Measurements from ENCODE around the gene PSAP.
"Not testable (repeated sequence)": the region's sequence is repeated elsewhere in the genome, so short reads cannot be mapped to it uniquely, and the experiment has no call there.

The PSAP gene

GRCh38 chr10:71880425-71881306 lies 29.6 kb upstream of the PSAP start:
- Histone ChIP-seq H3K79me2 (ENCODE audit: insufficient read depth, low read length) (no peaks in the 10 kb centered on the region), H3K27me3 (ENCODE audit: low read length) (no peaks in the 10 kb centered on the region), H3K9ac (ENCODE audit: low read length) (no peak overlapping the region), H3K36me3 (ENCODE audit: low read length) (no peaks in the 10 kb centered on the region), H3K9me3 (ENCODE audit: insufficient read depth, low read length) (no peaks in the 10 kb centered on the region), H3K4me2 (ENCODE audit: low read depth, low read length, poor library complexity, severe bottlenecking) (no peak overlapping the region), H2AFZ (ENCODE audit: low read depth, low read length, severe bottlenecking) (no peak overlapping the region), H3K4me3 (ENCODE audit: insufficient read depth, low read length, poor library complexity, severe bottlenecking) (no peak overlapping the region), H4K20me1 (ENCODE audit: low read depth, low read length) (no peaks in the 10 kb centered on the region), H3K9me2 (replicated peaks; ENCODE audit: insufficient read depth, low read length) (no peaks in the 10 kb centered on the region), H3K27ac (ENCODE audit: low read depth, low read length) (no peak overlapping the region), H3F3A (ENCODE audit: insufficient read depth) (no peaks in the 10 kb centered on the region)
- TF ChIP-seq, protein P1, sequence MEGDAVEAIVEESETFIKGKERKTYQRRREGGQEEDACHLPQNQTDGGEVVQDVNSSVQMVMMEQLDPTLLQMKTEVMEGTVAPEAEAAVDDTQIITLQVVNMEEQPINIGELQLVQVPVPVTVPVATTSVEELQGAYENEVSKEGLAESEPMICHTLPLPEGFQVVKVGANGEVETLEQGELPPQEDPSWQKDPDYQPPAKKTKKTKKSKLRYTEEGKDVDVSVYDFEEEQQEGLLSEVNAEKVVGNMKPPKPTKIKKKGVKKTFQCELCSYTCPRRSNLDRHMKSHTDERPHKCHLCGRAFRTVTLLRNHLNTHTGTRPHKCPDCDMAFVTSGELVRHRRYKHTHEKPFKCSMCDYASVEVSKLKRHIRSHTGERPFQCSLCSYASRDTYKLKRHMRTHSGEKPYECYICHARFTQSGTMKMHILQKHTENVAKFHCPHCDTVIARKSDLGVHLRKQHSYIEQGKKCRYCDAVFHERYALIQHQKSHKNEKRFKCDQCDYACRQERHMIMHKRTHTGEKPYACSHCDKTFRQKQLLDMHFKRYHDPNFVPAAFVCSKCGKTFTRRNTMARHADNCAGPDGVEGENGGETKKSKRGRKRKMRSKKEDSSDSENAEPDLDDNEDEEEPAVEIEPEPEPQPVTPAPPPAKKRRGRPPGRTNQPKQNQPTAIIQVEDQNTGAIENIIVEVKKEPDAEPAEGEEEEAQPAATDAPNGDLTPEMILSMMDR (IDR thresholded peaks at IDR 0.05; ENCODE audit: insufficient read depth, low read length, poor library complexity, severe bottlenecking), result no peak
- no peak for TF ChIP-seq EZH2phosphoT487 (conservative IDR thresholded peaks at IDR 0.05; ENCODE audit: low read length)

GRCh38 chr10:71878327-71879034 lies 27.4 kb upstream of the PSAP start:
- no peaks in the 10 kb centered on the region for H3K79me2 ChIP-seq (ENCODE audit: insufficient read depth, low read length)
- no peaks in the 10 kb centered on the region for H3K27me3 ChIP-seq (ENCODE audit: low read length)
- no peak overlapping the region for H3K4me2 ChIP-seq (ENCODE audit: low read depth, low read length, poor library complexity, severe bottlenecking)
- H3K27ac ChIP-seq (ENCODE audit: low read depth, low read length), result no peak overlapping the region
- H3K4me3 ChIP-seq (ENCODE audit: insufficient read depth, low read length, poor library complexity, severe bottlenecking), result no peak overlapping the region
- no peak overlapping the region for H3K9ac ChIP-seq (ENCODE audit: low read length)
- H3F3A ChIP-seq (ENCODE audit: insufficient read depth), result no peaks in the 10 kb centered on the region
- H4K20me1 ChIP-seq (ENCODE audit: low read depth, low read length), result no peaks in the 10 kb centered on the region
- H3K9me3 ChIP-seq (ENCODE audit: insufficient read depth, low read length), result no peaks in the 10 kb centered on the region
- H3K36me3 ChIP-seq (ENCODE audit: low read length), result no peaks in the 10 kb centered on the region
- TF ChIP-seq EZH2phosphoT487 (conservative IDR thresholded peaks at IDR 0.05; ENCODE audit: low read length), result no peak
- TF ChIP-seq, protein P1 (IDR thresholded peaks at IDR 0.05; ENCODE audit: insufficient read depth, low read length, poor library complexity, severe bottlenecking), result no peak
- no peaks in the 10 kb centered on the region for H3K9me2 ChIP-seq (replicated peaks; ENCODE audit: insufficient read depth, low read length)
- no peak overlapping the region for H2AFZ ChIP-seq (ENCODE audit: low read depth, low read length, severe bottlenecking)

DNA sequence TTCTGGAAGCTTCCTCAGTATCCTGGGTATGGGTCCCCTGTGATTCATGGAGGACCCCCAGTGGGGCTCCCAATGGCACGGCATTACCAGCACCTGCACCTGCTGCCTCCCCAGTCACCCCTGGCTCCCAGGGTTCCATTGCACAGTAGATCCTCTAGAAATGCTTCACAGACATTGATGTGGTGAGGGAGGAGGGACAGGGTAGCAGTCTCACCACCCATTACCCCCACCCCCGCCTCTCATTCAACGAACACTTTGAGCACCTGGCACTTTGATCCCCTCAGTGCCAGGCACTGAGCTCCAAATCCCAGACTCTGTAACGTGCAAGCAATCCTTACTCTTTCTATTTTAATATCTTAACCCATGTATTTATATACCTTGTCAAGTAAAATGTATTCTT lies 26.8 kb upstream of the PSAP start:
- Histone ChIP-seq H3K9ac (ENCODE audit: low read length) (no peak overlapping the region), H3K4me2 (ENCODE audit: low read depth, low read length, poor library complexity, severe bottlenecking) (no peak overlapping the region), H3K27me3 (ENCODE audit: low read length) (no peaks in the 10 kb centered on the region), H4K20me1 (ENCODE audit: low read depth, low read length) (no peaks in the 10 kb centered on the region), H3K27ac (ENCODE audit: low read depth, low read length) (no peak overlapping the region), H3K36me3 (ENCODE audit: low read length) (no peaks in the 10 kb centered on the region), H3F3A (ENCODE audit: insufficient read depth) (no peaks in the 10 kb centered on the region), H2AFZ (ENCODE audit: low read depth, low read length, severe bottlenecking) (no peak overlapping the region), H3K9me2 (replicated peaks; ENCODE audit: insufficient read depth, low read length) (no peaks in the 10 kb centered on the region), H3K79me2 (ENCODE audit: insufficient read depth, low read length) (no peaks in the 10 kb centered on the region), H3K4me3 (ENCODE audit: insufficient read depth, low read length, poor library complexity, severe bottlenecking) (no peak overlapping the region), H3K9me3 (ENCODE audit: insufficient read depth, low read length) (no peaks in the 10 kb centered on the region)
- no peak for TF ChIP-seq EZH2phosphoT487 (conservative IDR thresholded peaks at IDR 0.05; ENCODE audit: low read length)
- TF ChIP-seq, protein P1 (IDR thresholded peaks at IDR 0.05; ENCODE audit: insufficient read depth, low read length, poor library complexity, severe bottlenecking), result no peak

DNA sequence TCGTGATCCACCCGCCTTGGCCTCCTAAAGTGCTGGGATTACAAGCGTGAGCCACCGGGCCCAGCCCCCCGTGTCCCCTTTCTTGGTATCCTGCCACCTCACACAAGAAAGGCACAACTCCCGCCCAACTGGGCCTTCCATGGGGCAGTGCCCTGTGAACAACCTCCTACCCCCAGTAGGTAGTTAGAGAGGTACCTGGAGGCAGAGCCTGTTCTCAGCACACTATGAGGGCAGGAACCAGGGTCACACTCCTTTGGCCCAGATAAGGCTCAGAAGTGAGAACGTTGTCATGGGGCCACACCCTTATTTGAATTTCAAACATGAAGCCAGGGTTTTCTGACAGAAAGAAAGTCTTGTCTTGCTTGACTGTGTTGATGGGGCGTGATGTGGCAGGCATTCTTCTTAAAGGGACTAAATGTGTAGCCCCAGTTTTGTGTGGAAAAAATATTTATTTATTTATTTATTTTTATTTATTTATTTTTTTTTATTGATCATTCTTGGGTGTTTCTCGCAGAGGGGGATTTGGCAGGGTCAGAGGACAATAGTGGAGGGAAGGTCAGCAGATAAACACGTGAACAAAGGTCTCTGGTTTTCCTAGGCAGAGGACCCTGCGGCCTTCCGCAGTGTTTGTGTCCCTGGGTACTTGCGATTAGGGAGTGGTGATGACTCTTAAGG lies 23.8 kb upstream of the PSAP start:
- H3K27me3 ChIP-seq (ENCODE audit: low read length); H4K20me1 ChIP-seq (ENCODE audit: low read depth, low read length); H3K36me3 ChIP-seq (ENCODE audit: low read length); H3K27ac ChIP-seq (ENCODE audit: low read depth, low read length); H2AFZ ChIP-seq (ENCODE audit: low read depth, low read length, severe bottlenecking); H3K4me2 ChIP-seq (ENCODE audit: low read depth, low read length, poor library complexity, severe bottlenecking); H3F3A ChIP-seq (ENCODE audit: insufficient read depth); H3K4me3 ChIP-seq (ENCODE audit: insufficient read depth, low read length, poor library complexity, severe bottlenecking); H3K79me2 ChIP-seq (ENCODE audit: insufficient read depth, low read length); H3K9me2 ChIP-seq (replicated peaks; ENCODE audit: insufficient read depth, low read length); H3K9me3 ChIP-seq (ENCODE audit: insufficient read depth, low read length); H3K9ac ChIP-seq (ENCODE audit: low read length): not testable (repeated sequence)

All from SU-DHL-6 (cell line).